GM12864 (cell line): Measurements from ENCODE around the gene FLOT1.
"Not testable (repeated sequence)": the region's sequence is repeated elsewhere in the genome, so short reads cannot be mapped to it uniquely, and the experiment has no call there.

Source experiments
- DNase-seq: peaks from one replicate; pipeline ENCODE4 v3.0.0-alpha.2; 2011; ENCODE audit warnings: low read depth
- H3K4me3 ChIP-seq: 2 replicates; pipeline ENCODE4 v1.5.1; 2011; ENCODE audit warnings: mild to moderate bottlenecking, low read depth, low read length, control low read depth
- TF ChIP-seq, protein P1 (sequence below): IDR thresholded peaks from 2 replicates; pipeline ENCODE4 v1.5.1; 2011; ENCODE audit warnings: low read depth, mild to moderate bottlenecking, moderate library complexity, low read length, control low read depth, inconsistent platforms; ENCODE audit errors: missing control alignments

The FLOT1 gene

DNA sequence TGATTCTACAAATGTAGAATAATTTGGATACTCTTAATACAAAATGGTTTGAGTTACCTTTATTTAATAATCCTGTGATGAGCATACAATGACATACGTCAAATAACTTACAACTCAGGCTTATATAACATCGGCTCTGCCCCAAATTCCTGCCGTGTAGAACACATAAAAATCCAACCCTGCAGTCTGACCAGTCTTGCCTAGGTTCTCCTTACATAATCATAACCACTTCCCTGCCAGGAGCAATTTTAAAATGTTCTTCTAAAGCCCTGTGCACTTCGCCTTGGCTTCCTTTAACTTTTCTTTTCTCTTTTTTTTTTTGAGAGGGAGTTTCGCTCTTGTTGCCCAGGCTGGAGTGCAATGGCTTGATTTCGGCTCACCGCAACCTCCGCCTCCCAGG lies 18.1 kb upstream of the FLOT1 start:
- TF ChIP-seq, protein P1, sequence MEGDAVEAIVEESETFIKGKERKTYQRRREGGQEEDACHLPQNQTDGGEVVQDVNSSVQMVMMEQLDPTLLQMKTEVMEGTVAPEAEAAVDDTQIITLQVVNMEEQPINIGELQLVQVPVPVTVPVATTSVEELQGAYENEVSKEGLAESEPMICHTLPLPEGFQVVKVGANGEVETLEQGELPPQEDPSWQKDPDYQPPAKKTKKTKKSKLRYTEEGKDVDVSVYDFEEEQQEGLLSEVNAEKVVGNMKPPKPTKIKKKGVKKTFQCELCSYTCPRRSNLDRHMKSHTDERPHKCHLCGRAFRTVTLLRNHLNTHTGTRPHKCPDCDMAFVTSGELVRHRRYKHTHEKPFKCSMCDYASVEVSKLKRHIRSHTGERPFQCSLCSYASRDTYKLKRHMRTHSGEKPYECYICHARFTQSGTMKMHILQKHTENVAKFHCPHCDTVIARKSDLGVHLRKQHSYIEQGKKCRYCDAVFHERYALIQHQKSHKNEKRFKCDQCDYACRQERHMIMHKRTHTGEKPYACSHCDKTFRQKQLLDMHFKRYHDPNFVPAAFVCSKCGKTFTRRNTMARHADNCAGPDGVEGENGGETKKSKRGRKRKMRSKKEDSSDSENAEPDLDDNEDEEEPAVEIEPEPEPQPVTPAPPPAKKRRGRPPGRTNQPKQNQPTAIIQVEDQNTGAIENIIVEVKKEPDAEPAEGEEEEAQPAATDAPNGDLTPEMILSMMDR, result no peak
- no peak overlapping the region for H3K4me3 ChIP-seq
- no peak for DNase-seq

DNA sequence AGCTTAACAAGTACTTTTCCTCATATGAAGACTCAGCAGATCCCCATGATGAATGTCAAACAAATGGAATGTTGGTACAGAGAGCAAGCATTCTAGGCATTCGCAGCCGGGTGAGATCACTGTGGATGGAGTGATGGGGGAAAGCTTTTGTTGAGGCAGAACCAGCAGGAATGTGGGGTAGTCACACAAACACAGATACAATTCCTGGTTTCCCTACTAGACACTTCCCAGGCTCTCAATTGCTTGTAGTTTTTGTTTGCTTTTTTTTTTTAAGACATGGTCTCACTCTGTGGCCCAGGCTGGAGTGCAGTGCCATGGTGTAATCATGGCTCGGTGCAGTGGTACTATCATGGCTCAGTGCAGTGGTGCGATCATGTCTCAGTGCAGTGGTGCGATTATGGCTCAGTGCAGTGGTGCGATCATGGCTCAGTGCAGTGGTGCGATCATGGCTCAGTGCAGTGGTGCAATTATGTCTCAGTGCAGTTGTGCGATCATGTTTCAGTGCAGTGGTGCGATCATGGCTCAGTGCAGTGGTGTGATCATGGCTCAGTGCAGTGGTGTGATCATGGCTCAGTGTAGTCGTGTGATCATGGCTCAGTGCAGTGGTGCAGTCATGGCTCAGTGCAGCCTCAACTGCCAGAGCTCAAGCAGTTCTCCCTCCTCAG lies 17.2 kb upstream of the FLOT1 start:
- TF ChIP-seq, protein P1, result no peak
- DNase-seq, result no peak
- no peak overlapping the region for H3K4me3 ChIP-seq

DNA sequence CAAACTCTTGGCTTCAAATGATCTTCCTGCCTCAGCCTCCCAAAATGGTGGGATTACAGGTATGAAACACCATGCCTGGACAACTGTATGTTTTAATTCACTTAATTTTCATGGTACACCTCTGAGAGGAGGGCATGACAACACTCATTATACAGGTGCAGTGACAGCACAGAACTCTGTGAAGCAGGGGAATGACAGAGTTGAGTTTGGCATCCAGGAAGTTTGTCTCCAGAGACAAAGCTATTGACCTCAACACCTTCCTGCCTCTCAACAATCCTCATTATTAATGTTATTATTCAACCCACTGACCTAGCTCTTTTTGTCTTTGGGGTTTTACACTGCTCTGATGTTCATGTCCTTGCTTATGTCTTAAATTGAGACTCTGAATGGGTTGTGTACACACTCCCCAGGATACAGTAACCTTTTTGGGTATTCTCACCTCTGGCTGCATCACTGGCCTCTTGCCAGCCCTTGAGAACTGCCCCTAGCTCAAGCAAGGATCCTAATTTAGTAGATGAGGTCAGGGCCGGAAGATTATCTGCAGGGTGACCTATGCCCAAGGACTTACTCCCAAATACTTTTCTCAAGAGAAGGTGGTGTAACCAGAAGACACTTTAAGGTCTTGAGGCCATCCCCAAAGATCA lies 14.9 kb upstream of the FLOT1 start:
- no peak for DNase-seq
- TF ChIP-seq, protein P1, result no peak
- H3K4me3 ChIP-seq, result no peak overlapping the region

DNA sequence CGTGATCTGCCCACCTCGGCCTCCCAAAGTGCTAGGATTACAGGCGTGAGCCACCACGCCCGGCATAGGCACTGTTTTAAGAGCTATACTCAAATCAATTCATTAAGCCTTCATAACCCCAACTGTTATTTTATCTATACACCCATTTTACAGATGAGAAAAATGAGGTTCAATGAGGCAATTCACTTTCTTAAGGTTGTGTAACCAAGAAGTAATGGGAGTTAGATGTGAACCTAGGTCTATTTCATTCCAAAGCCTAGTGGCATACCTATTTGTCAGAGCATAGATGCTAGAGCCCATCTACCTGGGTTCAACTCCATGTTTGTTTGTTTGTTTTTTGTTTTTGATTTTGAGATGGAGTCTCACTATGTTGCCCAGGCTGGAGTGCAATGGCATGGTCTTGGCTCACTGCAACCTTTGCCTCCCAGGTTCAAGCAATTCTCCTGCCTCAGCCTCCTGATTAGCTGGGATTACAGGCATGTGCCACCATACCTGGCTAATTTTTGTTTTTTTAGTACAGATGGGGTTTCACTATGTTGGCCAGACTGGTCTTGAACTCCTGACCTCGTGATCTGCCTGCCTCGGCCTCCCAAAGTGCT lies 14.0 kb upstream of the FLOT1 start:
- not testable (repeated sequence) for DNase-seq, H3K4me3 ChIP-seq

DNA sequence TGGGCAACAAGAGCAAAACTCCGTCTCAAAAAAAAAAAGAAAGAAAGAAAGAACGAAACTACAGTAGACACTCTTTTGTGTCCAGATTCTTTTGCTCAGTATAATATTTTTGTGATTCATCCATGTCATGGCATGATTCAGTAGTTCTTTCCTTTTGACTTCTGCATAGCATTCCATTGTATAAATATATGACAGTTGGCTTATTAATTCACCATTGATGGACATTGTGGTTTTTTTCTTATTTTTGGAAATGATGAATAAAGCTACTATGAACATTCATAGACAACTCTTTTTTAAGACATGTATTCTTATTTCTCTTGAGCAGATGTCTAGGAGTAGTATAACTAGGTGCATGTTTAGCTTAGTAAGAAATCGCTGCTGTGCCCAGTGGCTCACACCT lies 12.1 kb upstream of the FLOT1 start:
- DNase-seq, result no peak
- no peak overlapping the region for H3K4me3 ChIP-seq
- TF ChIP-seq, protein P1, result no peak

DNA sequence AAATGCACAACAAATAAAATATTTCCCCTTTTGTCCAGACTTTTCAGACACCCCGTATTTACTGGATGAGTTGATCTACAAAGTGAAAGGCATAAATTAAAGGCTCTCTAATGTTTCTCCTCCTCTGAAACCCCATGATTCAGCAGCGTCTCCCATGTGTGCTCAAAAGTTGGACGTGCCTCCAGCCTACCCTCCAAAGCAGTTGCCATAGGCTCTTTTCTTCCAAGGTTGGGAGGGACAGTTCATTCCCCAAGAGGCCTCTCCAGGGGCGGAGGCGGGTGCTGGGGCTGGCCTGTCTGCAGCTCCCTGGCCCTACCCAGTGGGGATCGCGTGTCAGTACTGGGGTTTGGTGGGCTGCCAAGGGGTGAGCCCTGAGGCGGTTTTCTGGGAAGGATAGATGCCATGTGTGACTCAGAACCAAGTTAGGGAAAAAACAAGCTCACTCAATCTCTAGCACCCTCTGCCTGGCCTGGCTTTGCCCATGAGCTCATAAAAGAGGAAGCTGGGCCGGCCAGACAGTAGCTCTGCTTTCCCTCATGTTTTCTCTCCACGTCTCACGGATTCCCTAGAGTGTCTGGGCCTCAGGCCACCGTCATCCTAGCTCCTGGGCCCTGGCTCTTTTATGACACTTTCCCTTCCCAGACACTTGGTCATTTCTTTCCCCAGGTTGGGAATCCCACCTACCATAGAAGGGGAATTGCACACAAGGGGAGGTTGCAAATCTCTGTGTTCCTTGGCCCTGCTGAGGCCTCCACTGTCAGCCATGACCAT lies 9.9 kb upstream of the FLOT1 start:
- TF ChIP-seq, protein P1, result no peak
- H3K4me3 ChIP-seq, result no peak overlapping the region
- DNase-seq, result no peak

DNA sequence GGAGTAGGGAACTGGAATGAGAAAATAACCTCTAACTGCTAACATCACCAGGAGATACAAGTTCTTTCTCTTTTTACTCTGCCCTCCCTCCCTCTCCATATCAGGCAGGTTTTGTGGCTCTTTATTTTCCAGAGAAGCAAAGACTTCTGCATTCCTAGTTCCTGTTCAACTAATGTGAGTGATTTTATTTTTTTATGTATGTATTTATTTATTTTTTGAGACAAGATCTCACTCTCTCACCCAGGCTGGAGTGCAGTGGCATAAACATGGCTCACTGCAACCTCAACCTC lies 7.8 kb upstream of the FLOT1 start:
- no peak for DNase-seq
- TF ChIP-seq, protein P1, result no peak
- H3K4me3 ChIP-seq, result no peak overlapping the region
